Left ventricle myocardium inferior (tissue), 1 donor: Measurements from ENCODE around the gene NDEL1. TPM values are rescaled to one million over a fixed set of nuclear protein-coding genes. Genes with fewer than 3 reads are reported as not detected.

Experiments used
- DNase-seq: peaks from one replicate; pipeline ENCODE4 v3.0.0-alpha.2; 2020
- H3K27ac ChIP-seq: fragments of 200-600 bp; replicated peaks from 2 replicates; pipeline ENCODE4 v1.8.0; 2021
- H3K27me3 ChIP-seq: fragments of 200-600 bp; 2 replicates; pipeline ENCODE4 v1.8.0; 2021; ENCODE audit warnings: low read depth
- H3K36me3 ChIP-seq: fragments of 200-600 bp; 2 replicates; pipeline ENCODE4 v1.8.0; 2021
- H3K4me1 ChIP-seq: fragments of 200-600 bp; 2 replicates; pipeline ENCODE4 v1.8.0; 2021
- H3K4me3 ChIP-seq: fragments of 200-600 bp; 2 replicates; pipeline ENCODE4 v1.8.0; 2021; ENCODE audit warnings: mild to moderate bottlenecking, moderate library complexity
- H3K9me3 ChIP-seq: fragments of 200-600 bp; replicated peaks from 2 replicates; pipeline ENCODE4 v1.8.0; 2021
- intact Hi-C: fragments of 100-400 bp; cut with micrococcal nuclease; formaldehyde crosslinking; loops from one replicate; pipeline ENCODE4 v1.11.0; 2022
- total RNA-seq: library from RNA; stranded (reverse); fragmentation: NEBNext Ultra II Directional; extraction: Animal tissue kit (Norgen Biotek cat#: 25700); gene quantifications from one replicate; pipeline ENCODE4 v1.2.1, GENCODE V29; 2021
- TF ChIP-seq, protein P1 (sequence below): fragments of 200-600 bp; IDR thresholded peaks from 2 replicates; pipeline ENCODE4 v1.8.0; 2021; ENCODE audit warnings: antibody characterized with exemption, mild to moderate bottlenecking, borderline replicate concordance
- donor health status: DM: no; HTN: yes; CAD: no; lungs with severe emphysema.

Gene NDEL1
- total RNA-seq, 1 donor from 2014 or later = 25.0 TPM

DNA sequence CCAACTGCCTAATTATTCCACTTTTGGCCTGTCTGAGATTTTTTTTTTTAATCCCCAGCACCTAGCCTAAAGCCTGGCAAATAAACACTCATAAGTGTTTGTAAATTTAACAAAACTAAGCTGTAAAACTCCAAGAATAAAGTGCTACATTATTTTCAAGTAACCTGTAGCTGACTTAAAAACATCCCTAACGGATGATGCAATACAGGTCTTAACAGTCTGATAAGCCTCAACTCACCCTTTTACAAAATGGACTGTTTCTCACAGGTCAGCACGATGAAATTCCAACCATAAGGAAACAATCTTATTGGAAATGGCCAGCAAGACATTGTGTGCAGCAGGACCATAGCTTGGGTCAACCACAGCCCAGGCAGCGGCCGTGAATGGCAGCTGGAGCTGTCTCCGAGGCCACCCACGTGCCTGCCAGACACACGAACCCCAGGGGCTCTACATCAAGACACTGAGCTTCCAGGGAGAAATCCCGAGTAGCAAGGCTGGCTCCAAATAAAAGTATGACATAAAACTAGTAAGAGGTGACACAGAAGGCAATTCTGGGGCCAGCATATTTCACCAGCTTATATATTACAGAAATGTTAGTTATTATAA is 58.9 kb downstream of the NDEL1 start:
- intact Hi-C loops = no loop called here
- TF ChIP-seq, protein P1, sequence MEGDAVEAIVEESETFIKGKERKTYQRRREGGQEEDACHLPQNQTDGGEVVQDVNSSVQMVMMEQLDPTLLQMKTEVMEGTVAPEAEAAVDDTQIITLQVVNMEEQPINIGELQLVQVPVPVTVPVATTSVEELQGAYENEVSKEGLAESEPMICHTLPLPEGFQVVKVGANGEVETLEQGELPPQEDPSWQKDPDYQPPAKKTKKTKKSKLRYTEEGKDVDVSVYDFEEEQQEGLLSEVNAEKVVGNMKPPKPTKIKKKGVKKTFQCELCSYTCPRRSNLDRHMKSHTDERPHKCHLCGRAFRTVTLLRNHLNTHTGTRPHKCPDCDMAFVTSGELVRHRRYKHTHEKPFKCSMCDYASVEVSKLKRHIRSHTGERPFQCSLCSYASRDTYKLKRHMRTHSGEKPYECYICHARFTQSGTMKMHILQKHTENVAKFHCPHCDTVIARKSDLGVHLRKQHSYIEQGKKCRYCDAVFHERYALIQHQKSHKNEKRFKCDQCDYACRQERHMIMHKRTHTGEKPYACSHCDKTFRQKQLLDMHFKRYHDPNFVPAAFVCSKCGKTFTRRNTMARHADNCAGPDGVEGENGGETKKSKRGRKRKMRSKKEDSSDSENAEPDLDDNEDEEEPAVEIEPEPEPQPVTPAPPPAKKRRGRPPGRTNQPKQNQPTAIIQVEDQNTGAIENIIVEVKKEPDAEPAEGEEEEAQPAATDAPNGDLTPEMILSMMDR = no peak
- peaks cover 89% of the 10 kb centered on the region for H3K36me3 ChIP-seq
- H3K27me3 ChIP-seq = no peaks in the 10 kb centered on the region
- no peaks in the 10 kb centered on the region for H3K4me1 ChIP-seq
- H3K9me3 ChIP-seq = no peaks in the 10 kb centered on the region
- no peak for DNase-seq
- H3K27ac ChIP-seq = no peak overlapping the region
- no peak overlapping the region for H3K4me3 ChIP-seq

DNA sequence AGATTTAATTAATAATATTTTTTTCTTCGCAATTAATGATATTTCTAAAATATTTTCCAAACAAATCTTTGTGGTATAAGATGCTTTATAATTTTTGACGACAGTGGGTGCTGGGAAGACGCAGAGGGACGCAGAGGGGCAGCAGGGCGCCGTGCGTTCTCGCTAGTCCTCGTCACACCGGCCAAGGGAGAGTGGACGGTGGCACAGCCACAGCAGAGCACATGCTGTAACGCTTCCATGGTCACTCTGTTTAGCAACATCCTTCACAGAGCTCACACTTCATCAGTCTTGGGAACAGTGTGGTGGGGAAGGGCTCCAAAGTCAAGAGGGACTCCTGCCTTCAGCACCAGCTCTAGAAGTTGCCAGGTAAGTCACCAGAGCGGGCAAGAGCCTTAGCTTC is 60.4 kb downstream of the NDEL1 start:
- TF ChIP-seq, protein P1 = no peak
- Histone ChIP-seq H3K27ac (no peak overlapping the region), H3K9me3 (no peaks in the 10 kb centered on the region), H3K4me1 (no peaks in the 10 kb centered on the region), H3K27me3 (no peaks in the 10 kb centered on the region), H3K4me3 (no peak overlapping the region), H3K36me3 (peaks cover 92% of the 10 kb centered on the region)
- DNase-seq = no peak
- intact Hi-C loops = no loop called here

DNA sequence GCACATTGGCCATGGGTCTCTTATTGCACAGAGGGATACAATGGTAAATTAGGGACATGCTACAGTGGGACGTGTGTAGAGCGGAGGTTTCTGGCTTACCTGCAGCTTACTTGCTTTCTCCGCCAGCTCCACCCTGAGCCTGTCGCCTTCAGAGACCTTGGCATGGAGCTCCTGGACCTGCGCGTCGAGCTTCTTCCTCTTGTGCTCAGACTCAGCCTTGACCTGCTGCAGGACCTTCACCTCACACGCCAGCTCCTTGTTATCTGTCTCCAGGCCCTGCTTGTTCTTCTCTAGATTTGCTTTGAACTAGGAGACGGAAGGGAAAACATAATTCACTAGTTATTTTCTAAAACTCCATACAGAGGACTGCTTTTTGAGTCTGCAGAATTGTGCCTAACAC is 63.5 kb downstream of the NDEL1 start:
- intact Hi-C loops = no loop called here
- Histone ChIP-seq H3K4me3 (no peak overlapping the region), H3K36me3 (peaks cover 64% of the 10 kb centered on the region), H3K4me1 (peaks cover 9% of the 10 kb centered on the region), H3K27me3 (no peaks in the 10 kb centered on the region), H3K9me3 (no peaks in the 10 kb centered on the region), H3K27ac (no peak overlapping the region)
- TF ChIP-seq, protein P1 = no peak
- no peak for DNase-seq

DNA sequence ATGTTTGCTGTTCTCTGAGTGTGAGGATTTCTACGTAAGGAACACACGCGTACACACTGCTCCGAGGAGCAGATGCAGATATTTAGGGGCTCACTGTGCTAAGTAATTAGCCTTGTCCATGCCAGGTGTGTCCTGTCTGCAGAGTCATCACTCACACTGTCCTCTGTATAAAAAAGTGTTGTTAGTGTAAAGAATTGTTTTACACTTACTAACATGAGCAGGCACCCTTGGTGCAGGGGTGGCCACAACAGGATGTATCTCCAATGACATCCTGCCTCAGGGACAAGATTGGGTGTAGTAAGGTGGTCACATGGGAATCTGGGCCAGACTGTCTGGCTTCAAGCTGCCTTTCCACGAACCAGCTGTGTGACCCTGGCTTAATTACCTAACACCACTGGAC is 63.9 kb downstream of the NDEL1 start:
- DNase-seq = no peak
- intact Hi-C loops = no loop called here
- Histone ChIP-seq H3K36me3 (peaks cover 62% of the 10 kb centered on the region), H3K27ac (no peak overlapping the region), H3K27me3 (no peaks in the 10 kb centered on the region), H3K4me1 (peaks cover 9% of the 10 kb centered on the region), H3K9me3 (no peaks in the 10 kb centered on the region), H3K4me3 (no peak overlapping the region)
- TF ChIP-seq, protein P1 = no peak

DNA sequence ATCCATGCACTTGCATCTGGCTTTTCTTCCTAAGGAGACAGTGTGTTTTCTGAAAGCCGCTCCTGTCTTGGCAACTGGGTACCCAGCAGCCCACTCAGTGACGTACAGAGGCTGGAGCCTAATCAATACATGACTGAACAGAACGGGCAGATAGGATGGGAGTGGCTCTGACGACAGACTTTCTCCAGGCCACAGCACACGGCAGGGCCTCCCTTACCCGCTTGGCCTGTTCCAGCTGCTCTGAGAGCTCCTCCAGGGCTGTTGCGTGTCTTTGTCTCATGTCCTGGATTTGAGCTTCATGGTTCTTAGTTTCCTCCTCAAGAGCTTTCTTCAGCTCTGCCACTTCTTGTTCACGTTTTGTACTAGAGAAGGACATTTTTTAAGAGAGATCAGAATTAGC is 64.9 kb downstream of the NDEL1 start:
- Histone ChIP-seq H3K4me3 (no peak overlapping the region), H3K36me3 (peaks cover 62% of the 10 kb centered on the region), H3K27me3 (no peaks in the 10 kb centered on the region), H3K9me3 (no peaks in the 10 kb centered on the region), H3K4me1 (peaks cover 9% of the 10 kb centered on the region), H3K27ac (no peak overlapping the region)
- intact Hi-C loops = no loop called here
- TF ChIP-seq, protein P1 = no peak
- no peak for DNase-seq
